Ishikawa (cell line): ENCODE data around the gene ANKRD11.

Experiments
- CEBPB ChIP-seq: IDR thresholded peaks from 2 replicates; pipeline ENCODE4 v1.6.1; 2012
- CREB1 ChIP-seq: IDR thresholded peaks from 2 replicates; pipeline ENCODE4 v1.6.1; 2012; ENCODE audit warnings: low read depth
- EGR1 ChIP-seq: IDR thresholded peaks from 2 replicates; pipeline ENCODE4 v1.6.1; 2012
- EP300 ChIP-seq: IDR thresholded peaks from 2 replicates; pipeline ENCODE4 v1.6.1; 2012; ENCODE audit warnings: borderline replicate concordance
- FOXM1 ChIP-seq: IDR thresholded peaks from 2 replicates; pipeline ENCODE4 v1.6.1; 2012; ENCODE audit warnings: low read depth, borderline replicate concordance
- NFIC ChIP-seq: IDR thresholded peaks from 2 replicates; pipeline ENCODE4 v1.6.1; 2012
- RAD21 ChIP-seq: IDR thresholded peaks from 2 replicates; pipeline ENCODE4 v1.6.1; 2012; ENCODE audit warnings: low read depth
- TAF1 ChIP-seq: IDR thresholded peaks from 2 replicates; pipeline ENCODE4 v1.6.1; 2012; ENCODE audit warnings: low read depth, mild to moderate bottlenecking
- TCF12 ChIP-seq: IDR thresholded peaks from 2 replicates; pipeline ENCODE4 v1.6.1; 2012; ENCODE audit warnings: low read depth
- TEAD4 ChIP-seq: IDR thresholded peaks from 2 replicates; pipeline ENCODE4 v1.6.1; 2012
- YY1 ChIP-seq: IDR thresholded peaks from 2 replicates; pipeline ENCODE4 v1.6.1; 2012; ENCODE audit warnings: low read depth
- ZBTB7A ChIP-seq: IDR thresholded peaks from 2 replicates; pipeline ENCODE4 v1.6.1; 2012; ENCODE audit warnings: low read depth
- TF ChIP-seq, protein P1 (sequence below): IDR thresholded peaks from 2 replicates; pipeline ENCODE4 v1.6.1; 2012
- TF ChIP-seq, protein P2 (sequence below): IDR thresholded peaks from 2 replicates; pipeline ENCODE4 v1.6.1; 2012
- TF ChIP-seq, protein P3 (sequence below): IDR thresholded peaks from 2 replicates; pipeline ENCODE4 v1.6.1; 2012; ENCODE audit warnings: low read depth, mild to moderate bottlenecking

Gene ANKRD11

DNA sequence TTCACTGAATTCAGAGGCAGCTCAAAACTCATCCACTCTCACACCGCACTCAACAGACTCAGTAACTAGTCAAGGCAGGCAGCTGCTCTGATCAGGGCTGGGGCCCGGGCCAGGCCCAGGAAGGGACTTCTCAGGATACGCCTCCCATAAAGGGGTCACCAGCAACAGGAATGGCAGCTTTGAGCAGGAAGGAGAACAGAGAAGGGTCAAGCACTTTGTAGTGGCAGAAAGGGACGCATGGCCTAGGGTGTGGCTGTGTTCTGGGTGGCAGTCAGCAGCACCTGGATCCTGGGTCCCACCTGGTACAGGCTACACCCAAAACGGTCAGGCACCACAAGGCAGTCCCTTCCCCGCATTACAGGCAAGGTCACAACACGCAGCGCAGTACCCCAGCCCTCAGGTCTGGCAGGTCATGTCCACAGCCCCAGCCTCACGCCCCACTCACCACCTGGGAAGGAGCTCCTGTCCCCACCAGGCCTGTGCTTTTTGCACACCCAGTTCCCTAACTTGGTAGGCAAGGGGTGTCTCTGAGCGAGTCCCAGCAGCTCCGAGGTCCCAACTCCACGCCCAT is 173.2 kb downstream of the ANKRD11 start:
- no peak for TF ChIP-seq TAF1
- TF ChIP-seq, protein P1, sequence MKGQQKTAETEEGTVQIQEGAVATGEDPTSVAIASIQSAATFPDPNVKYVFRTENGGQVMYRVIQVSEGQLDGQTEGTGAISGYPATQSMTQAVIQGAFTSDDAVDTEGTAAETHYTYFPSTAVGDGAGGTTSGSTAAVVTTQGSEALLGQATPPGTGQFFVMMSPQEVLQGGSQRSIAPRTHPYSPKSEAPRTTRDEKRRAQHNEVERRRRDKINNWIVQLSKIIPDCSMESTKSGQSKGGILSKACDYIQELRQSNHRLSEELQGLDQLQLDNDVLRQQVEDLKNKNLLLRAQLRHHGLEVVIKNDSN: no peak
- TF ChIP-seq, protein P2, sequence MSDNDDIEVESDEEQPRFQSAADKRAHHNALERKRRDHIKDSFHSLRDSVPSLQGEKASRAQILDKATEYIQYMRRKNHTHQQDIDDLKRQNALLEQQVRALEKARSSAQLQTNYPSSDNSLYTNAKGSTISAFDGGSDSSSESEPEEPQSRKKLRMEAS: no peak
- TF ChIP-seq ZBTB7A: no peak
- no peak for TF ChIP-seq FOXM1
- TF ChIP-seq CEBPB: no peak
- no peak for TF ChIP-seq EP300
- no peak for TF ChIP-seq NFIC
- TF ChIP-seq, protein P3, sequence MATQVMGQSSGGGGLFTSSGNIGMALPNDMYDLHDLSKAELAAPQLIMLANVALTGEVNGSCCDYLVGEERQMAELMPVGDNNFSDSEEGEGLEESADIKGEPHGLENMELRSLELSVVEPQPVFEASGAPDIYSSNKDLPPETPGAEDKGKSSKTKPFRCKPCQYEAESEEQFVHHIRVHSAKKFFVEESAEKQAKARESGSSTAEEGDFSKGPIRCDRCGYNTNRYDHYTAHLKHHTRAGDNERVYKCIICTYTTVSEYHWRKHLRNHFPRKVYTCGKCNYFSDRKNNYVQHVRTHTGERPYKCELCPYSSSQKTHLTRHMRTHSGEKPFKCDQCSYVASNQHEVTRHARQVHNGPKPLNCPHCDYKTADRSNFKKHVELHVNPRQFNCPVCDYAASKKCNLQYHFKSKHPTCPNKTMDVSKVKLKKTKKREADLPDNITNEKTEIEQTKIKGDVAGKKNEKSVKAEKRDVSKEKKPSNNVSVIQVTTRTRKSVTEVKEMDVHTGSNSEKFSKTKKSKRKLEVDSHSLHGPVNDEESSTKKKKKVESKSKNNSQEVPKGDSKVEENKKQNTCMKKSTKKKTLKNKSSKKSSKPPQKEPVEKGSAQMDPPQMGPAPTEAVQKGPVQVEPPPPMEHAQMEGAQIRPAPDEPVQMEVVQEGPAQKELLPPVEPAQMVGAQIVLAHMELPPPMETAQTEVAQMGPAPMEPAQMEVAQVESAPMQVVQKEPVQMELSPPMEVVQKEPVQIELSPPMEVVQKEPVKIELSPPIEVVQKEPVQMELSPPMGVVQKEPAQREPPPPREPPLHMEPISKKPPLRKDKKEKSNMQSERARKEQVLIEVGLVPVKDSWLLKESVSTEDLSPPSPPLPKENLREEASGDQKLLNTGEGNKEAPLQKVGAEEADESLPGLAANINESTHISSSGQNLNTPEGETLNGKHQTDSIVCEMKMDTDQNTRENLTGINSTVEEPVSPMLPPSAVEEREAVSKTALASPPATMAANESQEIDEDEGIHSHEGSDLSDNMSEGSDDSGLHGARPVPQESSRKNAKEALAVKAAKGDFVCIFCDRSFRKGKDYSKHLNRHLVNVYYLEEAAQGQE: no peak
- no peak for TF ChIP-seq EGR1
- TF ChIP-seq CREB1: no peak
- no peak for TF ChIP-seq TEAD4
- no peak for TF ChIP-seq TCF12
- no peak for TF ChIP-seq YY1
- TF ChIP-seq RAD21: no peak

DNA sequence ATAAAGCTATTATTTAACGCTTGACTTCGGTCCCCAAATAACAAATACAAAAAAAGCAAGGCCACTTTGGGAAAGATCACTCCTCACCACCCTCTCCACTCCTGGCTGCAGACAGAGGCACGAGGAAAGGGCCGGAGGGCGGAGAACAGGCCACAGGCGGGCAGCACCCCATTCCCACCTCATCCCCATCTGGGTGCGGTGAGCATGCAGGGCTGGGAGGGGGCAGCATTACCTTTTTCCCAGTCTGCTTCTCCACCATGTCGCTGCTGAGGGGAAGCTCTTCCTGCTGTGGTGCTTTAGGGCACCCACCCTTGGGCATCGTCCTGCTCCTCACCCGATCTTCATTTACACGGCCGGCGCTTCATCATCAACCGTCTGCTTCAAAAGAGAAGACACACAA is 173.7 kb downstream of the ANKRD11 start:
- TF ChIP-seq, protein P3: no peak
- TF ChIP-seq EP300 (no peak), TAF1 (no peak), CEBPB (no peak), YY1 (no peak), CREB1 (no peak), NFIC (no peak), ZBTB7A (no peak)
- TF ChIP-seq, protein P2: no peak
- TF ChIP-seq, protein P1: no peak

DNA sequence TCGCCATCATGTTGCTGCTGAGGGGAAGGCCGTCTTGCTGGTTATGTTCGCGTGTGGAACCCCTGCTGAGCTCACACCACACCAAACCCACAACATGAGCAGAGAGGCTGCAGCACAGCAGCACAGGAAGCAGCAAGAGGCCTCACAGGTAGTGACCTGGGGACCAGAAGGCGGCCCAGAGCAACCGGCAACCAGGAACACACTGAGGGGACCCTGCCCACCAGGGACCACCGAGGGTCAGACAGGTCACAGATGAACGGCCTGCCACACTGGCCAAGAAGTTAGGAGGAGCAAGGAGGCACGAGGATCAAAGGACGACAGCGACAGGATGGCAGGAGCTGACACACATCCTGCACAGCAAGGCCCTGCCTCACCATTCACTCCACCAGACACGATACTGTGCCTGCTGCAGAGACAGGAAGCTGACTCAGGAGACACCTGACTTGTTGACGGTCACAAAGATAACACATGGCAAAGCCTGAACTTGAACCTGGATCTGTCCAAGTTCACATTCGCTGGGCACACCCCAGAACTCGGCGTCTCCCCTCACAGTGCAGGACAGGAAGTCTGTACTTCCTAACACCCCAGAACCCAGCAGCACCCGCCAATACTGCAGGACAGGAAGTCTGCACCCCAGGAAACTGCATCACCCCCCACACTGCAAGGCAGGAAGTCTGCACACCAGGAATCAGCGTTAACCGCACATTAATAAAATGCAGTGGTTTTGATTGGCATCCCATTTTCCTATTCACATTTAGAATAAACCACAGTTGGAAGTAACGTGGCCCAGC is 174.4 kb downstream of the ANKRD11 start:
- TF ChIP-seq, protein P2: peak; percentile 61
- TF ChIP-seq, protein P1: peak; percentile 42
- TF ChIP-seq TEAD4 (peak; percentile 64), FOXM1 (peak; percentile 78; the same call in 1 of the 2 replicates), NFIC (peak; percentile 78), EGR1 (no peak), ZBTB7A (no peak), EP300 (peak; percentile 91), TCF12 (peak; percentile 94)

DNA sequence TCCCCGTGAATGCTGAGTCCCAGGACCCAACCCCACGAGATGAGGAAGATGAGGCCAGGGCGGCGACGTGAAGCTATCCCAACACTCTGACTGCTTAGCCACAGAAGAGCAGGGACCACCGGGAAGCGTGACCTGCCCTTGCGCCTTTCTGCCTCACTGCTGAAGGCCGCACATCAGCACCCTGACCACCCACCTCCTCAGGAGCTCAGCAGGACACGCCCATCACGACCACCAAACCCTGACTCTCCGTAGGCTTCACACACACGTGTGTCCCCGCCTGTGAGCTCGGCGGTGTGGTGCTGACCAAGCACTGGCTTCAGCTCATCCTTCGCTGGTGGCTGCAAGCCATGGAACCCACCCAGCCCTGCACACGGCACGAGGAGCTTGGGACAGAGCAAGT is 175.1 kb downstream of the ANKRD11 start:
- no peak for TF ChIP-seq YY1
- TF ChIP-seq CREB1: no peak
- TF ChIP-seq TCF12: no peak

DNA sequence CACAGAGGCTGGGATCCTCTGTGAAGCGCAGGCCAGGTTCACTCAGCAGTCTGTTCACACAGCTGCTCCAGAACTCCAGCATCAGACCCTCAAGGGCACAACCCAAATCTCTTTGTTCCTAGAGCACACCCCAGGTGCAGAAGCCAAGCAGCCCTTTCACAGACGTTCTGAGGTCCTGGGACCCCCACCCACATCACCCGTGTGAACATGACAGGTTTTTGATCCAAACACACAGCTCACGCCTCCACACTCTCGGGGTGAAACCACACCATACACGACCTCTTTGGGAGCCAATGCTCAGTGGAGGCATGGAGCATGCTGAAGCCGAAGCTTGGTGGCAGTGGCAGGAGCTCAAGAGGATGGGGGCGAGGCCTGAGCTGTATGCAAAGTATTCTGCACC is 175.5 kb downstream of the ANKRD11 start:
- TF ChIP-seq, protein P2: no peak
- no peak for TF ChIP-seq NFIC
- no peak for TF ChIP-seq CREB1
- TF ChIP-seq ZBTB7A: no peak
- TF ChIP-seq, protein P1: no peak
- TF ChIP-seq EGR1: no peak
- no peak for TF ChIP-seq RAD21
- TF ChIP-seq TCF12: no peak
- no peak for TF ChIP-seq FOXM1
- TF ChIP-seq TEAD4: no peak
- no peak for TF ChIP-seq TAF1
- TF ChIP-seq, protein P3: no peak
- no peak for TF ChIP-seq EP300
- no peak for TF ChIP-seq CEBPB
- no peak for TF ChIP-seq YY1
